HEK293 (cell line): ENCODE results near the gene EYS.

Source experiments
- CTCF ChIA-PET: fragments of 350-600 bp; formaldehyde crosslinking; extraction: SDS; loops from one replicate; lab custom pipeline; 2021; ENCODE audit warnings: antibody characterized with exemption; lab: Yijun Ruan, JAX
- POLR2A ChIA-PET: fragments of 300-600 bp; formaldehyde crosslinking; extraction: SDS; loops from one replicate; lab custom pipeline; 2020; ENCODE audit warnings: antibody characterized with exemption, inconsistent platforms; lab: Yijun Ruan, JAX
- H3K27ac ChIP-seq: fragments of 200-500 bp; sonication (Bioruptor generic); 2 replicates; pipeline ENCODE4 v1.5.1; 2014; ENCODE audit warnings: low read depth, low read length, control low read depth, inconsistent platforms; ENCODE audit errors: extremely low read depth
- H3K36me3 ChIP-seq, 2 experiments: fragments of 200-500 bp in 1 of 2; sonication (Bioruptor generic) in 1 of 2; 1 replicate in 1 of 2; 2 replicates in 1 of 2; pipeline ENCODE4 v1.5.1; 2014 to 2017; ENCODE audit warnings: inconsistent platforms in 2 of 2, low read length in 2 of 2; ENCODE audit not compliant: control insufficient read depth in 2 of 2, insufficient read depth in 1 of 2
- H3K4me1 ChIP-seq: fragments of 200-500 bp; sonication (Bioruptor generic); 2 replicates; pipeline ENCODE4 v1.5.1; 2014; ENCODE audit warnings: mild to moderate bottlenecking, low read length, inconsistent platforms; ENCODE audit not compliant: control insufficient read depth, insufficient read depth
- H3K4me3 ChIP-seq: 2 replicates; pipeline ENCODE4 v1.5.1; 2011; ENCODE audit warnings: low read depth, mild to moderate bottlenecking, control low read depth, low read length, moderate library complexity
- H3K9me3 ChIP-seq: fragments of 200-500 bp; sonication (Bioruptor generic); 2 replicates; pipeline ENCODE4 v1.5.1; 2014; ENCODE audit warnings: low read depth, low read length, inconsistent platforms; ENCODE audit not compliant: control insufficient read depth, insufficient read depth
- BCL6B ChIP-seq: fragments of 450-650 bp; formaldehyde crosslinking; IDR thresholded peaks from 2 replicates; pipeline ENCODE4 v1.5.1; 2017; ENCODE audit warnings: missing biosample characterization, missing genetic modification characterization
- GFI1B ChIP-seq: fragments of 450-650 bp; formaldehyde crosslinking; IDR thresholded peaks from 2 replicates; pipeline ENCODE4 v1.5.1; 2016; ENCODE audit warnings: missing biosample characterization, missing genetic modification characterization
- HIC1 ChIP-seq: fragments of 450-650 bp; formaldehyde crosslinking; IDR thresholded peaks from 2 replicates; pipeline ENCODE4 v1.5.1; 2016; ENCODE audit warnings: missing biosample characterization, missing genetic modification characterization
- HOXD13 ChIP-seq: sonication (generic); formaldehyde crosslinking; IDR thresholded peaks from 2 replicates; pipeline ENCODE4 v1.8.0; 2022; ENCODE audit warnings: missing genetic modification reagents, borderline replicate concordance
- KLF16 ChIP-seq: fragments of 450-650 bp; formaldehyde crosslinking; IDR thresholded peaks from 2 replicates; pipeline ENCODE4 v1.5.1; 2017; ENCODE audit warnings: missing biosample characterization, missing genetic modification characterization
- MYNN ChIP-seq: fragments of 450-650 bp; formaldehyde crosslinking; IDR thresholded peaks from 2 replicates; pipeline ENCODE4 v1.5.1; 2016; ENCODE audit warnings: missing biosample characterization, missing genetic modification characterization, borderline replicate concordance
- OSR2 ChIP-seq: fragments of 450-650 bp; formaldehyde crosslinking; IDR thresholded peaks from 2 replicates; pipeline ENCODE4 v1.5.1; 2016; ENCODE audit warnings: missing biosample characterization, missing genetic modification characterization
- SCRT1 ChIP-seq: fragments of 450-650 bp; formaldehyde crosslinking; IDR thresholded peaks from 2 replicates; pipeline ENCODE4 v1.5.1; 2016; ENCODE audit warnings: missing biosample characterization, missing genetic modification characterization, borderline replicate concordance
- TSHZ1 ChIP-seq: fragments of 450-650 bp; formaldehyde crosslinking; IDR thresholded peaks from 2 replicates; pipeline ENCODE4 v1.5.1; 2016; ENCODE audit warnings: missing biosample characterization, missing genetic modification characterization, borderline replicate concordance
- ZBTB1 ChIP-seq: fragments of 450-650 bp; formaldehyde crosslinking; IDR thresholded peaks from 2 replicates; pipeline ENCODE4 v1.5.1; 2016; ENCODE audit warnings: missing biosample characterization, missing genetic modification characterization
- ZFHX2 ChIP-seq: fragments of 450-650 bp; formaldehyde crosslinking; conservative IDR thresholded peaks from 2 replicates; pipeline ENCODE4 v1.5.1; 2016; ENCODE audit warnings: missing biosample characterization, missing genetic modification characterization
- ZNF132 ChIP-seq: fragments of 450-650 bp; formaldehyde crosslinking; IDR thresholded peaks from 2 replicates; pipeline ENCODE4 v1.5.1; 2017; ENCODE audit warnings: missing biosample characterization, missing genetic modification characterization, borderline replicate concordance
- ZNF155 ChIP-seq: fragments of 450-650 bp; formaldehyde crosslinking; IDR thresholded peaks from 2 replicates; pipeline ENCODE4 v1.5.1; 2016; ENCODE audit warnings: missing biosample characterization, missing genetic modification characterization
- ZNF211 ChIP-seq: fragments of 450-650 bp; formaldehyde crosslinking; IDR thresholded peaks from 2 replicates; pipeline ENCODE4 v1.5.1; 2016; ENCODE audit warnings: low read depth, missing biosample characterization, missing genetic modification characterization
- ZNF239 ChIP-seq: fragments of 450-650 bp; formaldehyde crosslinking; IDR thresholded peaks from 2 replicates; pipeline ENCODE4 v1.5.1; 2016; ENCODE audit warnings: missing biosample characterization, missing genetic modification characterization
- ZNF48 ChIP-seq: fragments of 450-650 bp; formaldehyde crosslinking; IDR thresholded peaks from 2 replicates; pipeline ENCODE4 v1.5.1; 2016; ENCODE audit warnings: missing biosample characterization, missing genetic modification characterization
- ZNF510 ChIP-seq: fragments of 450-650 bp; formaldehyde crosslinking; IDR thresholded peaks from 2 replicates; pipeline ENCODE4 v1.5.1; 2018; ENCODE audit warnings: mild to moderate bottlenecking, missing genetic modification characterization, missing biosample characterization; ENCODE audit not compliant: insufficient replicate concordance
- ZNF544 ChIP-seq: fragments of 450-650 bp; formaldehyde crosslinking; IDR thresholded peaks from 2 replicates; pipeline ENCODE4 v1.5.0; 2017; ENCODE audit warnings: missing biosample characterization, missing genetic modification characterization
- ZNF558 ChIP-seq: fragments of 450-650 bp; formaldehyde crosslinking; IDR thresholded peaks from 2 replicates; pipeline ENCODE4 v1.5.1; 2016; ENCODE audit warnings: missing biosample characterization, missing genetic modification characterization
- ZNF600 ChIP-seq: fragments of 450-650 bp; formaldehyde crosslinking; IDR thresholded peaks from 2 replicates; pipeline ENCODE4 v1.5.1; 2016; ENCODE audit warnings: missing biosample characterization, missing genetic modification characterization
- ZNF626 ChIP-seq: fragments of 450-650 bp; sonication (Bioruptor Pico); formaldehyde crosslinking; IDR thresholded peaks from 2 replicates; pipeline ENCODE4 v1.5.1; 2018; ENCODE audit warnings: missing biosample characterization, missing genetic modification characterization, inconsistent platforms
- ZNF660 ChIP-seq: fragments of 450-650 bp; IDR thresholded peaks from 2 replicates; pipeline ENCODE4 v1.5.1; 2018; ENCODE audit warnings: missing biosample characterization, mild to moderate bottlenecking, missing genetic modification characterization
- ZNF664 ChIP-seq: fragments of 450-650 bp; formaldehyde crosslinking; IDR thresholded peaks from 2 replicates; pipeline ENCODE4 v1.5.1; 2016; ENCODE audit warnings: missing biosample characterization, missing genetic modification characterization
- ZNF704 ChIP-seq: fragments of 450-650 bp; formaldehyde crosslinking; IDR thresholded peaks from 2 replicates; pipeline ENCODE4 v1.5.1; 2016; ENCODE audit warnings: missing biosample characterization, missing genetic modification characterization
- ZNF707 ChIP-seq: fragments of 450-650 bp; formaldehyde crosslinking; IDR thresholded peaks from 2 replicates; pipeline ENCODE4 v1.5.1; 2016; ENCODE audit warnings: missing biosample characterization, missing genetic modification characterization
- ZNF776 ChIP-seq: fragments of 450-650 bp; formaldehyde crosslinking; IDR thresholded peaks from 2 replicates; pipeline ENCODE4 v1.5.0; 2017; ENCODE audit warnings: missing biosample characterization, missing genetic modification characterization, borderline replicate concordance
- ZNF777 ChIP-seq: fragments of 450-650 bp; formaldehyde crosslinking; IDR thresholded peaks from 2 replicates; pipeline ENCODE4 v1.5.1; 2017; ENCODE audit warnings: missing biosample characterization, missing genetic modification characterization, borderline replicate concordance

Gene EYS

GRCh38 chr6:64721865-64722264, 985.2 kb downstream of the EYS start (continued):
- TF ChIP-seq ZNF510 (tag by site-specific recombination) (no peak), ZNF664 (tag by site-specific recombination) (no peak), MYNN (tag by site-specific recombination) (no peak), ZNF544 (no peak), TSHZ1 (no peak), GFI1B (tag by site-specific recombination) (no peak), ZNF707 (no peak), ZNF626 (no peak)

GRCh38 chr6:64717281-64717680, 989.7 kb downstream of the EYS start:
- no peak overlapping the region for H3K27ac ChIP-seq
- no peaks in the 10 kb centered on the region for H3K4me1 ChIP-seq
- TF ChIP-seq ZNF664 (tag by site-specific recombination), result no peak
- TF ChIP-seq ZNF776 (tag by site-specific recombination), result no peak
- TF ChIP-seq SCRT1 (tag by site-specific recombination), result no peak
- TF ChIP-seq ZFHX2 (tag by site-specific recombination), result no peak
- no peak for TF ChIP-seq ZNF660 (tag by site-specific recombination)
- TF ChIP-seq ZBTB1, result no peak
- no peak for TF ChIP-seq ZNF600 (tag by site-specific recombination)
- no peak for TF ChIP-seq ZNF155 (tag by site-specific recombination)
- TF ChIP-seq ZNF558 (tag by site-specific recombination), result no peak
- TF ChIP-seq ZNF704, result no peak
- TF ChIP-seq ZNF48 (tag by site-specific recombination), result no peak
- TF ChIP-seq HOXD13, result no peak
- TF ChIP-seq ZNF211 (tag by site-specific recombination), result no peak
- no peak for TF ChIP-seq ZNF132 (tag by site-specific recombination)
- no peak for TF ChIP-seq BCL6B (tag by site-specific recombination)
- no peak for TF ChIP-seq KLF16 (tag by site-specific recombination)
- TF ChIP-seq ZNF777 (tag by site-specific recombination), result no peak
- no peak for TF ChIP-seq OSR2
- TF ChIP-seq ZNF239 (tag by site-specific recombination), result no peak
- no peak for TF ChIP-seq HIC1 (tag by site-specific recombination)
- no peaks in the 10 kb centered on the region for H3K36me3 ChIP-seq
- no peaks in the 10 kb centered on the region for H3K9me3 ChIP-seq
- CTCF ChIA-PET, result no interaction called here
- POLR2A ChIA-PET, result no interaction called here
- no peak overlapping the region for H3K4me3 ChIP-seq
